Skeletal muscle satellite cell (primary cell): ENCODE measurements around the gene MEG3.

ENCODE experiments used
- H3K27me3 ChIP-seq: 2 replicates; pipeline ENCODE4 v1.7.0; 2013; ENCODE audit warnings: low read length; ENCODE audit not compliant: control insufficient read depth, insufficient read depth
- H3K36me3 ChIP-seq: 2 replicates; pipeline ENCODE4 v1.7.0; 2013; ENCODE audit warnings: mild to moderate bottlenecking, control low read depth, low read length; ENCODE audit not compliant: insufficient read depth
- H3K4me1 ChIP-seq: 2 replicates; pipeline ENCODE4 v1.7.0; 2013; ENCODE audit warnings: low read length; ENCODE audit not compliant: control insufficient read depth, insufficient read depth
- H3K4me2 ChIP-seq: 2 replicates; pipeline ENCODE4 v1.7.0; 2013; ENCODE audit warnings: mild to moderate bottlenecking, low read length
- H3K4me3 ChIP-seq: 2 replicates; pipeline ENCODE4 v1.7.0; 2013; ENCODE audit warnings: low read length
- H3K9ac ChIP-seq: 2 replicates; pipeline ENCODE4 v1.7.0; 2013; ENCODE audit warnings: mild to moderate bottlenecking, low read depth, low read length, moderate library complexity
- H3K9me3 ChIP-seq: replicated peaks from 2 replicates; pipeline ENCODE4 v1.7.0; 2013; ENCODE audit warnings: mild to moderate bottlenecking, control low read depth, low read length

The MEG3 gene

DNA sequence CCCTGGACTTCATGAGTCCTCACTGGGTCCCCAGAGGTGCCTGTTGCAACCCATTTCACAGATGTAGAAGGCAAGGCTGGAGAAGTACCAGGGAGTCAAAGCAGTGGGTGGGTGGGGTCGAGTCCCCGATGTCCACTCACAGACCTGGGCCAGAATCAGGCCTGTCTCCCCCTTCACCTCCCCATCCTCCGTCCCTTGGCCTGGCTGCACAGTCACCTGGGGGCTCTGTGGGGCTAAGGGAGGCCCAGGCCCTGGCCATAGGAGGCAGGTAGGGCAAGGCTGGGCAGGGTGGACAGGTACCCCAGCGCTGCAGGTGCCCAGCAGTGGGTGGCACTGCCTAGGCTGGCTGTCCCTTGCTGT lies 48.1 kb downstream of the MEG3 start:
- peaks cover 17% of the 10 kb centered on the region for H3K36me3 ChIP-seq
- H3K4me2 ChIP-seq, result no peak overlapping the region
- H3K27me3 ChIP-seq, result no peaks in the 10 kb centered on the region
- peaks cover 4% of the 10 kb centered on the region for H3K4me1 ChIP-seq
- H3K4me3 ChIP-seq, result no peak overlapping the region
- H3K9ac ChIP-seq, result no peak overlapping the region
- no peaks in the 10 kb centered on the region for H3K9me3 ChIP-seq

DNA sequence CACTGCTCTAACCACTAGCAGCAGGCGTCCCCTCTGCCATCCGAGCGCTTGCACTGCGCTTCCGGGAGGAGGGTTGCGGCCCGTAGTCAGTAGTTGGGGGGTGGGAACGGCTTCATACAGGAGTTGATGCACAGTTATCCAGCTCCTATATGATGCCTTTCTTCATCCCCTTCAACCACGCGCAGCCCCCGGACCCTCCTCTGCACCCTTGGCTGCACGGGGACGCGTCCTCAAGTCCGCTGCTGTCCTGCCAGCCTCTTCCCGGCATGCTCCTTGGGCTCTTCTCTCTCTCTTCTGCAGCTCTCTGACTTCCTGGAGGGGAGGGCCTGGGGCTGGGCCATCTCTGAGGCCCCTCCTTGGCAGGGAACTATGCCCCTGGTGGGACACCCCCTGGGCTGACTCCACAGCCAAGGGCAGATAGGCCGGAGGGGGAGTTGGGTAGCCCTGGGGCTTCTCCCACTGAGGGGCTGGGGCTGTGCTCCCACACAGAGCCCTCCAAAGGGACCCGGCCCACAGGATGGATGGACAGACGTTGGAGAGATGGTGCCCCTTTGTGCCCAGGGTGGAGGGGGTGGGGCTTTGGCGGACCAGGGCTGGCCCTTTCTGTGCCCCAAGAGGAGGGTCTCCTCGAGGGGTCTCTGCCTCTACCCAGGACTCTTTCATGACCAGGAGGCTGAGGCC lies 48.6 kb downstream of the MEG3 start:
- Histone ChIP-seq H3K9me3 (no peaks in the 10 kb centered on the region), H3K4me2 (no peak overlapping the region), H3K9ac (no peak overlapping the region), H3K36me3 (peaks cover 17% of the 10 kb centered on the region), H3K27me3 (no peaks in the 10 kb centered on the region), H3K4me3 (no peak overlapping the region), H3K4me1 (peaks cover 4% of the 10 kb centered on the region)

GRCh38 chr14:100875126-100875525 lies 49.2 kb downstream of the MEG3 start:
- Histone ChIP-seq H3K9me3 (no peaks in the 10 kb centered on the region), H3K4me2 (no peak overlapping the region), H3K4me3 (no peak overlapping the region), H3K9ac (no peak overlapping the region), H3K4me1 (peaks cover 4% of the 10 kb centered on the region), H3K27me3 (no peaks in the 10 kb centered on the region), H3K36me3 (peaks cover 17% of the 10 kb centered on the region)

DNA sequence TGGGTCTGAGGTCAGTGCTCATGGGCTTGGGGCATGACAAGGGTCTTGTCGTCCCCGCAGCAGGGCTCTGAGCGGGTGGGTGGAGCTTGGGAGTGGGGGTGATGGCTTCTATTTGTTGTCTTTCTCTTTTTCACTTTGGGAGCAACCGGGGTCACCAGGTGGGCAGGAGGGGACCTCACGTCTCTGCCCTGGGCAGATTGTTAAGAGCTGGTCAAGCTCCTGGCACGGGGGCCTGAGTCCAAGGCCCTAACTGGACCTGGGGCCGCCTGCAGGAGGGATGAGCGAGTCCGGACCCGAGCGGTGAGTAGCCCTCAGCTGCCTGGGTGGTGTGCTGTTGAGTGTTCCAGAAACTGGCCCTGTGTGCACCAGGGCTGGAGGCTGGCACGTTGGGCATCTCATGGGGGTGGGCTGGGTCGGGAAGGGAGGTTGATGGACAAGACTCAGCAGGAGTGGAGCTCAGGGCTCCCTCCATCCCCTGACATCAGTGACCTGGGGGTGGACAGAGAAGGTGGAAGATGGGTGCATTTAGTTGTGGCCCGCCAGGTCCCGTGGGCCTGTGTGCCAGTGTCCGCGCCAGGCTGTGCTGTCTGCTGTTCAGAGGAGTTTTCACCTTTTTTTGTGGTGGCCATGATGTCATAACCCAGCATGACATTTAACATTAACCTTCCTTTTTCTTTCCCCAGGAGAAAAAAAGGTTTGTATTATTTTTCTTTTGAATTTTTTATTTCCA lies 50.1 kb downstream of the MEG3 start:
- H3K4me2 ChIP-seq, result no peak overlapping the region
- H3K9me3 ChIP-seq, result no peaks in the 10 kb centered on the region
- H3K36me3 ChIP-seq, result peaks cover 17% of the 10 kb centered on the region
- no peak overlapping the region for H3K9ac ChIP-seq
- no peak overlapping the region for H3K4me3 ChIP-seq
- no peaks in the 10 kb centered on the region for H3K27me3 ChIP-seq
- peaks cover 4% of the 10 kb centered on the region for H3K4me1 ChIP-seq

GRCh38 chr14:100878271-100879146 lies 52.6 kb downstream of the MEG3 start:
- no peaks in the 10 kb centered on the region for H3K4me1 ChIP-seq
- H3K9ac ChIP-seq, result no peak overlapping the region
- no peaks in the 10 kb centered on the region for H3K27me3 ChIP-seq
- no peak overlapping the region for H3K4me2 ChIP-seq
- peaks cover 38% of the 10 kb centered on the region for H3K36me3 ChIP-seq
- no peak overlapping the region for H3K4me3 ChIP-seq
- no peaks in the 10 kb centered on the region for H3K9me3 ChIP-seq

DNA sequence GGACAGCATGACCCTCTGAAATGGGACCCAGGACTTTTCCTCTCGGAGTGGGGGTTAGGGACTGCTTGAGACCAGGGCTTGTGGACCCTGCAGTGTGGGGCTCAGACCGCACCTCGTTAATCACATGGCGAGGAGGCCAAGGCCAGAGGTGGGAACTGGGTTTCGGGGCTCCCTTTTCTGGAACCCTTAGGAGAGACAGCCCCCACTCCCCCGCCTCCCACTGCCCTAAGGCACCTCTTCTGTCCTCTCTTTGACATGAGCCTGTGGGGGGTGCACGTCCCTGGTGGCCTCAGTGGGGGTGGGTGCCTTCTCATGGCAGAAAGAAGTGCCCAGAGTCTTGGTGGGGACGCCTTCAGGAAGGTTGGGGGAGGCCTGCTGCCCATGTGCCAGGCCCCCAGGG lies 53.3 kb downstream of the MEG3 start:
- Histone ChIP-seq H3K4me1 (no peaks in the 10 kb centered on the region), H3K4me3 (no peak overlapping the region), H3K9me3 (no peaks in the 10 kb centered on the region), H3K9ac (no peak overlapping the region), H3K27me3 (no peaks in the 10 kb centered on the region), H3K36me3 (peaks cover 37% of the 10 kb centered on the region), H3K4me2 (no peak overlapping the region)

GRCh38 chr14:100879782-100880181 lies 53.9 kb downstream of the MEG3 start:
- H3K27me3 ChIP-seq, result no peaks in the 10 kb centered on the region
- peaks cover 41% of the 10 kb centered on the region for H3K36me3 ChIP-seq
- H3K4me1 ChIP-seq, result no peaks in the 10 kb centered on the region

DNA sequence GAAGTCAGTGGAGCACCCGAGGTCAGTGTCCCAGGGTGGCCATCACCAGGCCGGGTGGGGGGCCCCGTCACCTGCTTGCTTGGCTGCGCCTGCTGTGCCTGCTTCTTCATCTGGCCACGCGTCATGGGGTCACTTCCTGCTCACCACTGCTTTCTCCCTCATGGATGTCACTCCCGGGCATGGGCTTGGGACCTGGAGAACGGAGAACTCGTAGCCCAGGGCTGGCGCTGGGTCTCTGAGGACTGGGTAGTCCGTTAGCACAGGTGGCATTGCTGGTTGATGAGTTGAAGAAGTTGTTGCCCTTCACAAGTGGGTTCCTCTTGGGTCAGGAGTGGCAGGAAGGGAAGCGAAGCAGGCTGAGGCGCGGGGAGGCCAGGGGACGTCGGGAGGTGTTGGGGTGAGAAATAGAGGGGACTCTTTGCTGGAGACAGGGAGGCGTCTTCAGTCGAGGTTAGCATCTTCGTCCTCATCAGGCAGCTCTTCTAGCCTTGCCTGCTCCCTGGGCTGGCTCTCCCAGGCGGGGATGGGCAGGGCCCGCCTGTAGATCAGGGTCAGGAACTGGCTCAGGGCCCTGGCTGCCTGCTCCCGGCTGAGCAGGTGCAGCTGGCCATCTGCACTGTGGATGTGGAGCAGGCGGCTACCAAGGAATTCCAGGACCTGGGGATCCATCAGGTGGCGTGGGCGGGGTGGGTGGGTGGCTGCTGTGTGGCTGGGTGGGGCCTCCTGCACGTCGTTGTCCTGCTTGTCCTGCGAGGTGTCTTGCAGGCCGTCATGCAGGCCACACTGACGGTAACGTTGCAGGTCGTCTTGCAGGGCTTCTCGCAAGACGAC lies 54.6 kb downstream of the MEG3 start:
- H3K9me3 ChIP-seq, result no peaks in the 10 kb centered on the region
- H3K9ac ChIP-seq, result no peak overlapping the region
- peaks cover 41% of the 10 kb centered on the region for H3K36me3 ChIP-seq
- no peaks in the 10 kb centered on the region for H3K27me3 ChIP-seq
- H3K4me3 ChIP-seq, result no peak overlapping the region
- H3K4me2 ChIP-seq, result no peak overlapping the region
- no peaks in the 10 kb centered on the region for H3K4me1 ChIP-seq

More at GRCh38 chr14:100879782-100880181, 53.9 kb downstream of the MEG3 start:
- Histone ChIP-seq H3K9me3 (no peaks in the 10 kb centered on the region), H3K4me3 (no peak overlapping the region), H3K9ac (no peak overlapping the region), H3K4me2 (no peak overlapping the region)

- no peak overlapping the region for H3K9ac ChIP-seq
- H3K27me3 ChIP-seq, result no peaks in the 10 kb centered on the region
- no peak overlapping the region for H3K4me2 ChIP-seq
- H3K36me3 ChIP-seq, result peaks cover 41% of the 10 kb centered on the region
- no peak overlapping the region for H3K4me3 ChIP-seq
- H3K4me1 ChIP-seq, result no peaks in the 10 kb centered on the region
- H3K9me3 ChIP-seq, result no peaks in the 10 kb centered on the region
These were observed 55.5 kb downstream of the MEG3 start for GRCh38 chr14:100881211-100882025.

GRCh38 chr14:100882026-100882967 lies 56.4 kb downstream of the MEG3 start:
- Histone ChIP-seq H3K27me3 (no peaks in the 10 kb centered on the region), H3K4me2 (no peak overlapping the region), H3K4me1 (peaks cover 4% of the 10 kb centered on the region), H3K4me3 (no peak overlapping the region), H3K9ac (no peak overlapping the region), H3K36me3 (peaks cover 41% of the 10 kb centered on the region), H3K9me3 (no peaks in the 10 kb centered on the region)
